Measurements from ENCODE around the gene RBM10.

Gene RBM10

GRCh38 chrX:47162927-47163583, 18.0 kb downstream of the RBM10 start:
- Histone ChIP-seq H4K8ac (ENCODE audit: low read depth, low read length) (no peak overlapping the region), H3K18ac (ENCODE audit: low read length) (no peak overlapping the region)

GRCh38 chrX:47164420-47164819, 19.4 kb downstream of the RBM10 start:
- no peak overlapping the region for H3K18ac ChIP-seq (ENCODE audit: low read length)
- H3K27ac ChIP-seq (replicated peaks; ENCODE audit: low read length) = no peak overlapping the region
- peaks cover 0 to 18% (median 0%) of the 10 kb centered on the region in 3 experiments for H3K27me3 ChIP-seq (ENCODE audit: control insufficient read depth in 3 of 3, insufficient read depth in 3 of 3, low read depth in 1 of 3, low read length in 3 of 3)
- H3K9me3 ChIP-seq (replicated peaks in 1 of 2; ENCODE audit: control insufficient read depth in 2 of 2, insufficient read depth in 1 of 2, low read depth in 1 of 2, low read length in 2 of 2) = peaks cover 0 to 6% of the 10 kb centered on the region in 2 donors
- no peaks in the 10 kb centered on the region for H3K4me1 ChIP-seq (ENCODE audit: control insufficient read depth in 2 of 2, insufficient read depth in 1 of 2, low read depth in 1 of 2, low read length in 2 of 2)
- no peak overlapping the region for H3K14ac ChIP-seq (ENCODE audit: low read length)
- no peak overlapping the region for H3K4ac ChIP-seq (ENCODE audit: low read length)
- peaks cover 1% of the 10 kb centered on the region for H3K79me1 ChIP-seq (ENCODE audit: low read depth, low read length)
- no peak overlapping the region for H2AK5ac ChIP-seq (ENCODE audit: low read depth, low read length)
- H4K91ac ChIP-seq (ENCODE audit: low read depth, low read length, poor library complexity) = no peak overlapping the region
- H2BK12ac ChIP-seq (ENCODE audit: low read length) = no peak overlapping the region
- no peak overlapping the region for H2BK5ac ChIP-seq (ENCODE audit: low read length)
- H3K4me2 ChIP-seq (ENCODE audit: insufficient read depth, low read length, poor library complexity, severe bottlenecking) = no peak overlapping the region
- WGBS, 2 donors (ENCODE audit: extremely low coverage in 2 of 2, insufficient read length in 2 of 2, insufficient replicate concordance in 1 of 2) = no CpG with 5 or more reads among the region's 3 CpGs
- no peak for DNase-seq (ENCODE audit: low spot score)
- peaks cover 5 to 41% of the 10 kb centered on the region in 2 donors for H3K36me3 ChIP-seq (replicated peaks in 1 of 2; ENCODE audit: control insufficient read depth in 2 of 2, insufficient read depth in 2 of 2, low read length in 2 of 2)
- H2AFZ ChIP-seq (ENCODE audit: low read length) = no peak overlapping the region
- no peak overlapping the region for H2BK15ac ChIP-seq (ENCODE audit: low read length)
- H4K8ac ChIP-seq (ENCODE audit: low read depth, low read length) = no peak overlapping the region
- H3K23ac ChIP-seq (ENCODE audit: low read depth, low read length, poor library complexity) = no peak overlapping the region
- no peak overlapping the region for H2BK120ac ChIP-seq (ENCODE audit: low read depth, low read length)
- no peak overlapping the region for H3K9ac ChIP-seq (ENCODE audit: low read depth, low read length, poor library complexity)
- H3K4me3 ChIP-seq (ENCODE audit: low read length in 2 of 2) = no peak overlapping the region

More at GRCh38 chrX:47162927-47163583, 18.0 kb downstream of the RBM10 start:
- H3K14ac ChIP-seq (ENCODE audit: low read length) = no peak overlapping the region
- no peak overlapping the region for H4K91ac ChIP-seq (ENCODE audit: low read depth, low read length, poor library complexity)
- no peak overlapping the region for H2AK5ac ChIP-seq (ENCODE audit: low read depth, low read length)
- H2BK5ac ChIP-seq (ENCODE audit: low read length) = no peak overlapping the region
- H2AFZ ChIP-seq (ENCODE audit: low read length) = no peak overlapping the region
- no peak overlapping the region for H3K4me3 ChIP-seq (ENCODE audit: low read length in 2 of 2)
- no peak overlapping the region for H2BK12ac ChIP-seq (ENCODE audit: low read length)
- H3K4ac ChIP-seq (ENCODE audit: low read length) = no peak overlapping the region
- H3K4me1 ChIP-seq (ENCODE audit: control insufficient read depth in 2 of 2, insufficient read depth in 1 of 2, low read depth in 1 of 2, low read length in 2 of 2) = no peaks in the 10 kb centered on the region
- WGBS, 2 donors (ENCODE audit: extremely low coverage in 2 of 2, insufficient read length in 2 of 2, insufficient replicate concordance in 1 of 2) = no CpG with 5 or more reads among the region's 5 CpGs
- no peak overlapping the region for H2BK120ac ChIP-seq (ENCODE audit: low read depth, low read length)
- no peak overlapping the region for H3K27ac ChIP-seq (replicated peaks; ENCODE audit: low read length)
- H3K23ac ChIP-seq (ENCODE audit: low read depth, low read length, poor library complexity) = no peak overlapping the region
- peaks cover 0 to 43% of the 10 kb centered on the region in 2 donors for H3K36me3 ChIP-seq (replicated peaks in 1 of 2; ENCODE audit: control insufficient read depth in 2 of 2, insufficient read depth in 2 of 2, low read length in 2 of 2)
- peaks cover 0 to 11% (median 0%) of the 10 kb centered on the region in 3 experiments for H3K27me3 ChIP-seq (ENCODE audit: control insufficient read depth in 3 of 3, insufficient read depth in 3 of 3, low read depth in 1 of 3, low read length in 3 of 3)
- H3K79me1 ChIP-seq (ENCODE audit: low read depth, low read length) = peaks cover 1% of the 10 kb centered on the region
- DNase-seq (ENCODE audit: low spot score) = no peak
- no peak overlapping the region for H3K9ac ChIP-seq (ENCODE audit: low read depth, low read length, poor library complexity)
- no peak overlapping the region for H3K4me2 ChIP-seq (ENCODE audit: insufficient read depth, low read length, poor library complexity, severe bottlenecking)
- peaks cover 0 to 6% of the 10 kb centered on the region in 2 donors for H3K9me3 ChIP-seq (replicated peaks in 1 of 2; ENCODE audit: control insufficient read depth in 2 of 2, insufficient read depth in 1 of 2, low read depth in 1 of 2, low read length in 2 of 2)
- H2BK15ac ChIP-seq (ENCODE audit: low read length) = no peak overlapping the region

- Histone ChIP-seq H3K4me2 (ENCODE audit: insufficient read depth, low read length, poor library complexity, severe bottlenecking) (no peak overlapping the region), H3K18ac (ENCODE audit: low read length) (no peak overlapping the region), H3K27me3 (ENCODE audit: control insufficient read depth in 3 of 3, insufficient read depth in 3 of 3, low read depth in 1 of 3, low read length in 3 of 3) (peaks cover 0 to 26% (median 0%) of the 10 kb centered on the region in 3 experiments), H3K36me3 (replicated peaks in 1 of 2; ENCODE audit: control insufficient read depth in 2 of 2, insufficient read depth in 2 of 2, low read length in 2 of 2) (peaks cover 8 to 51% of the 10 kb centered on the region in 2 donors), H2AK5ac (ENCODE audit: low read depth, low read length) (no peak overlapping the region), H3K4ac (ENCODE audit: low read length) (no peak overlapping the region), H2AFZ (ENCODE audit: low read length) (no peak overlapping the region), H3K79me1 (ENCODE audit: low read depth, low read length) (peaks cover 1% of the 10 kb centered on the region), H3K9me3 (replicated peaks in 1 of 2; ENCODE audit: control insufficient read depth in 2 of 2, insufficient read depth in 1 of 2, low read depth in 1 of 2, low read length in 2 of 2) (peaks cover 0 to 6% of the 10 kb centered on the region in 2 donors), H2BK5ac (ENCODE audit: low read length) (no peak overlapping the region), H3K4me3 (ENCODE audit: low read length in 2 of 2) (no peak overlapping the region), H4K8ac (ENCODE audit: low read depth, low read length) (no peak overlapping the region), H3K4me1 (ENCODE audit: control insufficient read depth in 2 of 2, insufficient read depth in 1 of 2, low read depth in 1 of 2, low read length in 2 of 2) (no peaks in the 10 kb centered on the region), H4K91ac (ENCODE audit: low read depth, low read length, poor library complexity) (no peak overlapping the region), H2BK15ac (ENCODE audit: low read length) (no peak overlapping the region), H2BK12ac (ENCODE audit: low read length) (no peak overlapping the region), H2BK120ac (ENCODE audit: low read depth, low read length) (no peak overlapping the region), H3K14ac (ENCODE audit: low read length) (no peak overlapping the region), H3K27ac (replicated peaks; ENCODE audit: low read length) (no peak overlapping the region), H3K23ac (ENCODE audit: low read depth, low read length, poor library complexity) (no peak overlapping the region), H3K9ac (ENCODE audit: low read depth, low read length, poor library complexity) (no peak overlapping the region)
- WGBS, 2 donors (ENCODE audit: extremely low coverage in 2 of 2, insufficient read length in 2 of 2, insufficient replicate concordance in 1 of 2) = no CpG with 5 or more reads among the region's 5 CpGs
- no peak for DNase-seq (ENCODE audit: low spot score)
Observed at GRCh38 chrX:47166126-47166525, 21.1 kb downstream of the RBM10 start.

- H3K4ac ChIP-seq (ENCODE audit: low read length) = no peak overlapping the region
- peaks cover 0 to 6% of the 10 kb centered on the region in 2 donors for H3K9me3 ChIP-seq (replicated peaks in 1 of 2; ENCODE audit: control insufficient read depth in 2 of 2, insufficient read depth in 1 of 2, low read depth in 1 of 2, low read length in 2 of 2)
- no peak overlapping the region for H4K8ac ChIP-seq (ENCODE audit: low read depth, low read length)
- H3K4me3 ChIP-seq (ENCODE audit: low read length in 2 of 2) = no peak overlapping the region
- no peak overlapping the region for H2AK5ac ChIP-seq (ENCODE audit: low read depth, low read length)
- no peak for DNase-seq (ENCODE audit: low spot score)
- H3K9ac ChIP-seq (ENCODE audit: low read depth, low read length, poor library complexity) = no peak overlapping the region
- no CpG with 5 or more reads among the region's 6 CpGs for WGBS, 2 donors (ENCODE audit: extremely low coverage in 2 of 2, insufficient read length in 2 of 2, insufficient replicate concordance in 1 of 2)
- H3K4me1 ChIP-seq (ENCODE audit: control insufficient read depth in 2 of 2, insufficient read depth in 1 of 2, low read depth in 1 of 2, low read length in 2 of 2) = no peaks in the 10 kb centered on the region
- no peak overlapping the region for H2BK12ac ChIP-seq (ENCODE audit: low read length)
- peaks cover 22 to 57% of the 10 kb centered on the region in 2 donors for H3K36me3 ChIP-seq (replicated peaks in 1 of 2; ENCODE audit: control insufficient read depth in 2 of 2, insufficient read depth in 2 of 2, low read length in 2 of 2)
- no peak overlapping the region for H2BK15ac ChIP-seq (ENCODE audit: low read length)
- no peak overlapping the region for H3K4me2 ChIP-seq (ENCODE audit: insufficient read depth, low read length, poor library complexity, severe bottlenecking)
- H4K91ac ChIP-seq (ENCODE audit: low read depth, low read length, poor library complexity) = no peak overlapping the region
- no peak overlapping the region for H2BK120ac ChIP-seq (ENCODE audit: low read depth, low read length)
- no peak overlapping the region for H3K14ac ChIP-seq (ENCODE audit: low read length)
- no peak overlapping the region for H2BK5ac ChIP-seq (ENCODE audit: low read length)
- H3K23ac ChIP-seq (ENCODE audit: low read depth, low read length, poor library complexity) = no peak overlapping the region
- no peak overlapping the region for H3K18ac ChIP-seq (ENCODE audit: low read length)
- H3K27me3 ChIP-seq (ENCODE audit: control insufficient read depth in 3 of 3, insufficient read depth in 3 of 3, low read depth in 1 of 3, low read length in 3 of 3) = peaks cover 0 to 43% (median 0%) of the 10 kb centered on the region in 3 experiments
- H3K27ac ChIP-seq (replicated peaks; ENCODE audit: low read length) = no peak overlapping the region
- H3K79me1 ChIP-seq (ENCODE audit: low read depth, low read length) = peaks cover 5% of the 10 kb centered on the region
- no peak overlapping the region for H2AFZ ChIP-seq (ENCODE audit: low read length)
Observed at GRCh38 chrX:47168495-47169073, 23.6 kb downstream of the RBM10 start.

All from neuronal stem cell (in vitro differentiated cells).